Motor neuron (in vitro differentiated cells): Measurements from ENCODE around the gene OR9A2. TPM values are rescaled to one million over a fixed set of nuclear protein-coding genes. Genes with fewer than 3 reads are reported as not detected.

ENCODE experiments used
- ATAC-seq, 8 experiments: fragments of 200-7000 bp; cut with Tn5 transposase; replicated peaks in 6 of 8; 2 replicates each; pipeline ENCODE4 v1.8.0; 2021; ENCODE audit warnings: mild to moderate bottlenecking in 8 of 8, moderate library complexity in 8 of 8
- H3K27ac ChIP-seq, 2 donors: fragments of 250-450 bp; sonication (Bioruptor Pico); 2 replicates each; pipeline ENCODE4 v1.9.0; 2021; ENCODE audit warnings: antibody characterized with exemption in 2 of 2, mild to moderate bottlenecking in 2 of 2, moderate library complexity in 1 of 2
- H3K4me1 ChIP-seq, 2 donors: fragments of 250-450 bp; sonication (Bioruptor Pico); replicated peaks in 1 of 2; 2 replicates each; pipeline ENCODE4 v1.6.1; 2021; ENCODE audit warnings: antibody characterized with exemption in 2 of 2, mild to moderate bottlenecking in 2 of 2, moderate library complexity in 1 of 2
- H3K4me3 ChIP-seq, 5 donors: fragments of 250-450 bp; sonication (Bioruptor Pico); 2 replicates each; pipeline ENCODE4 v1.9.0; 2021; ENCODE audit warnings: antibody characterized with exemption in 5 of 5, mild to moderate bottlenecking in 5 of 5, moderate library complexity in 4 of 5
- WGBS, 10 experiments: fragments of 450-650 bp; shearing (Covaris generic); methylation state at CpG; one replicate each; pipeline ENCODE4 v1.0.0; 2022; 5-methylcytosine and 5-hydroxymethylcytosine counted together
- in situ Hi-C, 9 experiments: fragments of 400-800 bp; cut with MboI; loops; one replicate each; pipeline ENCODE4 v1.15.0; 2021; ENCODE audit warnings: low sequenced_read_pairs in 9 of 9, low pct_unique_long_range_greater_than_20kb in 2 of 9; ENCODE audit not compliant: unreplicated experiment in 9 of 9
- total RNA-seq, 8 experiments: library from RNA; unstranded; fragments of 300-600 nt; gene quantifications; 2 replicates each; pipeline versions ENCODE4 v1.2.3 to v1.2.4, GENCODE V29; 2022

Gene OR9A2
- total RNA-seq, 8 experiments from 2014 or later = 0.27 to 1.5 (median 0.41) TPM; not detected in 5

DNA sequence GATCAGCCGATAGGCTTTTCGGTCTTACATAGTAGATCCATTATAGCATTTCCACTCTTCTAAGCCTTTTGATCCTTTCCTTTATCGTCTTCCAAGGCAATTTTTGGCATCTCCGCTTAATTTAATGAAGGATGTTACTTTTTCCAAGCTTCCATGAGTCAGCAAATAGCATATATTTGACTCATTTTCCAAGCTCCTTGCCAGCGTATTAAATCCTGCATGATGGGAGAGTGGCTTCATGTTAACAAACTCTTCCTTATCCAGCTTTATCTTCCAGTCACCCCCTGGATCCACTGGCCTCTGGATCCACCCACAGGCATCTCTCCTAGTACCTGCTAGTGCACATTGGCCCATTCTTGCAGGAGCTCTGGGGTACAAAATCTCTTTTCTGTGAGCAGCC is 13.0 kb downstream of the OR9A2 start:
- H3K27ac ChIP-seq = no peak overlapping the region
- WGBS, 10 experiments = 0 to 100% (median 83%) methylated on average over 1 to 5 of the region's 5 CpGs; no CpG with 5 or more reads in 1 of the 10 experiments
- in situ Hi-C loops = loop anchor here in 5 of 9 experiments (10.0 to 25.0 kb wide), 3 partner anchors 198 to 423 kb away; partner anchors contain the start of genes TAS2R40 (in 3 of the 5) and TAS2R60 (in 1 of the 5)
- no peaks in the 10 kb centered on the region for H3K4me1 ChIP-seq
- no peak overlapping the region for H3K4me3 ChIP-seq
- peak in 2 of 8 experiments; percentile 56 to 79 for ATAC-seq

DNA sequence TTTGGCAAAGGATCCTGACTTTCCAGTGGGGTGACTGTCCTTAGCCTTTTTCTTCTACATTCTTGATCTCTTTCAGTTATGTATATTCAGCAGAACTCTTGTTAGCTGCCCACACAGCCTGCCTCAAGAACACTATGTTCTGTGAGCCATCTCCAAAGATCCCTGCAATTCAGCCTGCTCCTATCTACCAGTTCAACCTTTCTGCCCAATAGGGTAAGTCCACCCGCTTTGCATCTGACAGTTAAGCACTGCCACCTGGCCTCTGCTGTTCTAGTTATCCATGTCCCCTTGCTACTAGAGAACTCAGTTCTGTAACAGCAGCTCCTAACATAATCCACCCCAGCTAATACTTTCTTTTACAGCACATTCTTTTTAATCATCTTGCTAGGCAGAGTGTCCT is 13.5 kb downstream of the OR9A2 start:
- WGBS, 10 experiments = 86 to 100% (median 86%) methylated on average over 1 of the region's 1 CpG; no CpG with 5 or more reads in 7 of the 10 experiments
- in situ Hi-C loops = loop anchor here in 5 of 9 experiments (10.0 to 25.0 kb wide), 3 partner anchors 199 to 424 kb away; partner anchors contain the start of genes TAS2R40 (in 3 of the 5) and TAS2R60 (in 1 of the 5)
- no peak overlapping the region for H3K27ac ChIP-seq

DNA sequence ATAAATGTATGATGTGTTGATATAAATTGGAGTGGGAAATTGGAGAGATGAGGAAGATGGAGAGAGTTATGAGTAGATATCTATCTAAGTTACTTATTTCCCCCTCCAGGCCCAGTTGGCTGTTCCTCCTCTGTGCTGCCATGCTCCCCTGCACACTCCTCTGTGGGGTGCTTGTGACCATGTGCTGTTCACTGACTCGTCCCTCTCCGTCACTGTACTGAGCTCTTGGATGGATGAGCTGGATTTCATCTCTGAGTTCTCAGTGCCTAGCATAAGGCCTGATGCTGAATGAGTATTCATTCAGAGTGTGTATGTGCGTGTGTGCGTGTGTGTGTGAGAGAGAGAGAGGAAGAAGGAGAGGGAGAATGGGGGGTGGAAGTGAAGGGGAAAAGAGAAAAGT is 14.5 kb downstream of the OR9A2 start:
- in situ Hi-C loops = loop anchor here in 5 of 9 experiments (10.0 to 25.0 kb wide), 3 partner anchors 200 to 425 kb away; partner anchors contain the start of genes TAS2R40 (in 3 of the 5) and TAS2R60 (in 1 of the 5)
- 65 to 90% (median 80%) methylated on average over 2 to 4 of the region's 4 CpGs; no CpG with 5 or more reads in 2 of the 10 experiments for WGBS, 10 experiments
- no peak overlapping the region for H3K4me3 ChIP-seq
- H3K4me1 ChIP-seq = no peaks in the 10 kb centered on the region
- no peak for ATAC-seq
- no peak overlapping the region for H3K27ac ChIP-seq

More for the DNA sequence above, 13.5 kb downstream of the OR9A2 start:
- Histone ChIP-seq H3K4me1 (no peaks in the 10 kb centered on the region), H3K4me3 (no peak overlapping the region)
- ATAC-seq = peak in 2 of 8 experiments; percentile 18 to 26

DNA sequence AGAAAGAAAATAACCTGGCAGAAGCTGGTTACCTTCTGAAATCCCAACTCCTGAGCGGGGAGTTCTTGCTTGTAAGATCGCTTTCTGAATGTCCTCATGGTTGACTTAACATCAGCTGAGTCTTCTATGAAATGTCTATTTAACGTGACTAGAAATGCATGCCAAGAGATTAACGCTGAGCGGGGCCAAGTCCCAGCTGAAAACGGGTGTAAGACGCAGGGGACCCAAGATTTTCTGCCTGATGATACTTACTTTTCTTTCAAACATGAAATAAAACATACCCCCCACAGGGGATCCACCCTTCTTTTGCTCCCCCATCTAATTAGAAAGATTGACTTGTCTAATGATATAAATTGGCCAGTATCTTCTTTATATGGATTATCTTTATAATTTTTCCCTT is 14.9 kb downstream of the OR9A2 start:
- no peak overlapping the region for H3K4me3 ChIP-seq
- 82 to 100% (median 92%) methylated on average over 1 to 7 of the region's 7 CpGs; no CpG with 5 or more reads in 1 of the 10 experiments for WGBS, 10 experiments
- in situ Hi-C loops = loop anchor here in 5 of 9 experiments (10.0 to 25.0 kb wide), 3 partner anchors 200 to 425 kb away; partner anchors contain the start of genes TAS2R40 (in 3 of the 5) and TAS2R60 (in 1 of the 5)
- no peaks in the 10 kb centered on the region for H3K4me1 ChIP-seq
- no peak for ATAC-seq
- no peak overlapping the region for H3K27ac ChIP-seq

DNA sequence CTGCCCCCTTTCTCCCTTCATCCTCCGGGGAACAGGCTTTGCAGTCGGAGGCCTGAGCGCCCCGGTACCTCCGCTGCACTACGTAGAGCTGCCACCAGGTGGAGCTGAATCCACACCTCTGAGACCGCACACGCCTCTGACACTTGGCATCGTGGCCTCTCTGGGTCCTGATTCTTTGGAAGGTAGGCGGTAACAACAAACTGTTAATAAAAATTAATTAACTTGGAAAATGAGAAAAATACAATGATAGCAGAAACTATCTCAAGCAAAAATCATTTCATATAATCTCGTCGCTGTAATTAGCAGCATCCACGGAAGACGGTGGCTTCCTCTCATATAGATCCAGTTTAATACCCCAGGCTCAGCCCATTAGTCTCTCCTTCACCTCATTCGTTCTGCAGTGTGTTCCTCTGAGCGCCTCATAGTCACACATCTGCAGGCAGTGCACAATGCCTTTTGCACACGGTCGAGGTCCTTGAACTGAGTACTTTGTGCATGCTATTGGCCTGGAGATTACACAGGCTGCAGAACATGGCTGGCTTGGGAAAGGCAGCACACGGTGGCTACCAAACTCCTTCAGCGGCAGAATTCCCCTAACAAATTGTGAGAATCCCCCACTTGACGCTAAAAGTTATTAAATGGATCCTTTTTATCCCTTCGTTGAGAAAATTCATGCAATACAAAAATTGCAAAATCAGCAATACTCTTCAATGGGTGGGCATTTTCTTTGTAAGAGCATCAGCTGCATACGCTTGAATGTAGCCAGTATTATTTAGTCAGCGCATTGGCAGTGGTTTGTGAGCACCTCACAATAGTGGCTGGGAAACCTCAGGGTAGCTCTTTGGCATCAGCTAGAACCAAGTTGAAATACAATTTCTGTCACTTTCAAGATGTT is 18.7 kb downstream of the OR9A2 start:
- peak; percentile 78 to 99 (median 86) for ATAC-seq
- in situ Hi-C loops = loop anchor here in 7 of 9 experiments (5.0 to 25.0 kb wide), 4 partner anchors 204 to 429 kb away; partner anchors contain the start of genes TAS2R40 (in 3 of the 7) and TAS2R60 (in 1 of the 7)
- Histone ChIP-seq H3K27ac (no peak overlapping the region), H3K4me1 (no peaks in the 10 kb centered on the region), H3K4me3 (no peak overlapping the region)
- WGBS, 10 experiments = 0 to 100% (median 47%) methylated on average over 1 to 16 of the region's 24 CpGs

DNA sequence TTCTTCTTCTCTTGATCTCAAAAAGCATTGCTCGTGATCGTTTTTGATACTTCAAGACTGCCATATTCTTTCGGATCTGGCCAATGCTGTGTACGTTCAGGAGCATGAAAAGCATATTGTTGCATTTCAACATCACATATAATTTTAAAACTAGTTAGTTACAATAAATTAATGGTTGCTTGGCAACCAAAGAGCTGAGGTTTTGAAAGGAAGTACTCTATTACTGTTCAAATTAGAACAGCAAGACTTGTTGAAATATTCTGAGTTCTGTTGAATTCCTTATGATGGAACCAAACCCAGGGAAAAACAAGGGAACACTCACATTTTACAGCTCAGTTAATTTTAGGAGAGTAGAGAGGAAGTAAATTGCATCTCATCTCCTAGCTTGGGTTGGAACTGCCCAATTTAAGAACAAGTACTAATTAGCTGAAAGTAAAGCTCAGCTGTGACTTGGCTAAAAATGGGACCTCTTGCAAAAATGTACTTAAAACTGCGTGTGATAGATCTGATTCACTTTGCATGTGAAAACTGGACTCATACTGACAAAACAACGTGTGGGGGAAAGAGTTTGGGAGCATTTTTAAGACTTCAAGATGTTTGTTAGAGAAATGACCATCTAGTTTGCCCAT is 21.2 kb downstream of the OR9A2 start:
- ATAC-seq = no peak
- 14 to 83% (median 58%) methylated on average over 1 to 6 of the region's 6 CpGs for WGBS, 10 experiments
- in situ Hi-C loops = loop anchor here in 7 of 9 experiments (5.0 to 25.0 kb wide), 4 partner anchors 207 to 432 kb away; partner anchors contain the start of genes TAS2R40 (in 3 of the 7) and TAS2R60 (in 1 of the 7)
- Histone ChIP-seq H3K27ac (no peak overlapping the region), H3K4me3 (no peak overlapping the region), H3K4me1 (no peaks in the 10 kb centered on the region)

DNA sequence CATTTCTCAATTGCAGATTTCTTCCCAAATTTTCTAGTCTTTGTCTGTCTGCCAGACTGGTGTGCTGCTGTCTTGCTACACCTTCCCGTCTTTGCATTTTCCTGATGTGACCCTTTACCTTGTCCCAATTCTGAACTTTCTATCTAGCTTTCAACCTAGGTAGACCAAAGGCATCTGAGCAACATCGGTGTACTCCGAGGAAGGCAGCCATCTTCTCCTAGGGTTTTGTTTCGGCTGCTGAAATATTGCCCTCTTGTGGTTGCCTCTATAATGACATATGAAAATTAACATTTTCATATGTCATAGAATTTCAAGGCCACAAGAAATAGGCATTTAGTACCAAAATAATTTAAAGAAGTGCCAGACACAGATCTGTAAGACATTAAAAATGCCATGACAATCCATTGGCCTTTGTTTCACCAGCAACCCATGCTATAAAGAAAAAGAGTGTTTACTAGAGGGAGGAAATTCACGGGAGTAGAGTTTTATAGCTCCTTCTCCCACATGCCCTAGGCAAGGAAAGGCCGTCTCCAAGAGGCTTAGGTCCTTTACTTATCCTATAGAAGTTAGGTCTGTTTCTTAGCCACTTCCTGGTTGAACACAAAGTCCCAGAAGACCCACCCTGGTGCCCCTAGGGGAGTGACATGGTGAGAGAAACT is 23.4 kb downstream of the OR9A2 start:
- peak in 3 of 8 experiments; percentile 38 to 56 (median 46) for ATAC-seq
- no peak overlapping the region for H3K27ac ChIP-seq

DNA sequence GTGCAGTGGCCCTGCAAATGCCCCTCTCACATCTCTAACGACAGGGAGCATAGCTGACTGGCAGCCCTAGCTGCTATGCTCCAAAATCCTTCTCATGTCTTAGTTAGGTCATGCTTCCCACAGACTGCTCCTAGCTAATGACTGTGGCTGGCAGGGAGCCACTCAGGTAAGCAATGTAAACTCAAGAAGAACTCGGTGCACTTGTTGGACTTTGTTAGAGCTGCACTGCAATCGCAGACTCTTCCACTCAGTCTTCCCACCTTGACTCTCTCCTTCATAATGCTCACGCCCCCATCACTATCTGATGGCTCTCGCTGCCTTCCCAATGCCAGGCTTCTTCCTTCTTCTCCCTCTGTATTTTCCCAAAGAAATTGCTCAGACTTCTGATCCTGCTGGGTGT is 24.0 kb downstream of the OR9A2 start:
- no peak overlapping the region for H3K27ac ChIP-seq
- H3K4me1 ChIP-seq = no peaks in the 10 kb centered on the region
- in situ Hi-C loops = loop anchor here in 6 of 9 experiments (10.0 to 25.0 kb wide), 3 partner anchors 209 to 434 kb away; partner anchors contain the start of genes TAS2R40 (in 3 of the 6) and TAS2R60 (in 1 of the 6)
- H3K4me3 ChIP-seq = no peak overlapping the region
- 50 to 93% (median 87%) methylated on average over 1 to 5 of the region's 5 CpGs; no CpG with 5 or more reads in 3 of the 10 experiments for WGBS, 10 experiments
- no peak for ATAC-seq

More for the DNA sequence above, 23.4 kb downstream of the OR9A2 start:
- 0 to 71% (median 30%) methylated on average over 1 to 6 of the region's 6 CpGs; no CpG with 5 or more reads in 1 of the 10 experiments for WGBS, 10 experiments
- in situ Hi-C loops = loop anchor here in 6 of 9 experiments (10.0 to 25.0 kb wide), 3 partner anchors 209 to 434 kb away; partner anchors contain the start of genes TAS2R40 (in 3 of the 6) and TAS2R60 (in 1 of the 6)
- Histone ChIP-seq H3K4me1 (no peaks in the 10 kb centered on the region), H3K4me3 (no peak overlapping the region)

DNA sequence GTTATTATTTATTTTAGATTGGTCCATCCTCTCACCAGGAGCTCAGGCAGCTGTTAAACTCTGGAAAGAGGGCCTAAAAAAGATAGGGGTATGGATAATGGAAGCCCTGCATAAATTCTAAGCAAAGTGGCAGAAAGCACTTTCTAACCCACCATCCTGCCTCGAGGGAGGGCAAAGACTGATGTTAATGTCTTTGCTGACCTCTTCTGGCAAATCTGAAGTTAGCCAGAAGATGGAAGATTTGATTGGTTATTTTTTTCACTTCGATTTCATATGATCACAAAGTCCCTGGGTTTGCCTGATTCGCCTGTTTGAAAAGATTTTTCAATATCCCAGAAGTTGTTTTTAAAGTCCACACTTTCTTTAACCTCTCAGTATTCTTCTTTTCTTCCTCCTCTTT is 24.8 kb downstream of the OR9A2 start:
- Histone ChIP-seq H3K4me1 (no peaks in the 10 kb centered on the region), H3K27ac (no peak overlapping the region), H3K4me3 (no peak overlapping the region)
- ATAC-seq = peak in 1 of 8 experiments; percentile 17
- 0 to 58% (median 21%) methylated on average over 1 to 3 of the region's 3 CpGs for WGBS, 10 experiments
- in situ Hi-C loops = loop anchor here in 6 of 9 experiments (10.0 to 25.0 kb wide), 3 partner anchors 210 to 435 kb away; partner anchors contain the start of genes TAS2R40 (in 3 of the 6) and TAS2R60 (in 1 of the 6)

DNA sequence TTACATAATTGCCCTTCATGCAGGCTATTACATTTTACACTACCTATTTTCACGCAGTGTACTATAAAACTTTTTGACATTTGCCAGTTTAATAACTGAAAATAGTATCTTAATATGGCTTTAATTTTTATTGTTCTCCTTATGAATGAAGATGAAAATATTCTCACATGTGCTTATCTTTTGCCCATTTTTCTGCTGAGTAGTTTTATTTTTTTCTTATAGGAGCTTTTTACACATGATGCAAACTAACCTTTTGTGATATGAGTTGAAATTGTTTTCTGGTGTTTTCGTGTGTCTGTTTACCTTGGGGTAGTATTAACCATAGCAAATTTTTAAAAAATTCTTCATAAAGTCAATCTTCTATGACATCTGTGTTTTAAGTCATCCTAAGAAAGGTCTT is 26.3 kb downstream of the OR9A2 start:
- Histone ChIP-seq H3K27ac (no peak overlapping the region), H3K4me3 (no peak overlapping the region), H3K4me1 (no peaks in the 10 kb centered on the region)
- in situ Hi-C loops = loop anchor here in 6 of 9 experiments (10.0 to 25.0 kb wide), 3 partner anchors 212 to 437 kb away; partner anchors contain the start of genes TAS2R40 (in 3 of the 6) and TAS2R60 (in 1 of the 6)
- 0 to 78% (median 68%) methylated on average over 1 to 2 of the region's 2 CpGs for WGBS, 10 experiments
- no peak for ATAC-seq

DNA sequence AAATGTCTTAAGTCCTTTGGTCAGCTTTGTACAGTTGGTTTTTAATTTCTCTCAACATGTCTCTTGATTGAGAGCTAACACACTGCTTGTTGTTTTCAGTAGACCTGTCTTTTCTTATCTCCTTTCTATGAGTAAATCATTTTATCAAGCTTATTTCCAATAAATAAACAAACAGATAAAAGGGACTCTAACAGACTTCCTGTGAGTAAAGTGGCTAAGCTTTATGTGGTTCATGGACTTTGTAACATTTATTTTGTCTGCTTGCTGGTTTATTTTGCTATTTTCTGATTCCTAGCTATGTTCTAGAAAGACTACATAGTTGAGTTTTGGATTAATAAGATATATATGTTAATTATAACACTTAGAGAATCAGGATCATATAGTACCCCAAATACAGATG is 27.1 kb downstream of the OR9A2 start:
- H3K4me1 ChIP-seq = no peaks in the 10 kb centered on the region
- in situ Hi-C loops = loop anchor here in 7 of 9 experiments (10.0 to 25.0 kb wide), 4 partner anchors 112 to 438 kb away; partner anchors contain the start of genes TAS2R40 (in 3 of the 7), TAS2R60 (in 1 of the 7) and TRPV6 (in 1 of the 7)
- no peak for ATAC-seq
- H3K4me3 ChIP-seq = no peak overlapping the region
- no peak overlapping the region for H3K27ac ChIP-seq

DNA sequence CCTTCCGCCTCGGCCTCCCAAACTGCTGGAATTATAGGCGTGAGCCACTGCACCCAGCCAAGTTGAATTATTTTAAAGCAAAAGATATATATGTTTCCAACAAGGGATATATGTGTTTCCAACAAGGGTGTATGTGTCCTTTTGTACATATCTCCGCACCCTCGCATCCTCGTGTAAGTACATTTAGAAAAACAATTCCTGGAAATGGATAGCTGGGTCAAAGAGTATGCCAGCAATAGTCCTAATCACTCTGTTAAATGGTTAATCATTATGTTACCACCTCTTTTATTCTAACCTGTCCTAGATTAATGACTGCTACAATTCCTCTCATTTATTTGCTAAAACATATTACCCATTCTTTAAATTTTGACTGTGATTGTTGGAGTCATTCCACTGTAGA is 28.0 kb downstream of the OR9A2 start:
- H3K4me3 ChIP-seq = no peak overlapping the region
- no peak overlapping the region for H3K27ac ChIP-seq
- WGBS, 10 experiments = 58 to 94% (median 83%) methylated on average over 2 to 6 of the region's 6 CpGs
- ATAC-seq = no peak
- H3K4me1 ChIP-seq = no peaks in the 10 kb centered on the region
- in situ Hi-C loops = loop anchor here in 1 of 9 experiments (25.0 kb wide), 1 partner anchor 112 kb away; the partner anchor contains the start of gene TRPV6
